GM18511 (cell line): ENCODE results near the gene TMEM121.
A peak's percentile ranks its signal among the peaks of the same experiment; 100 is the strongest.
"Not testable (repeated sequence)": the region's sequence is repeated elsewhere in the genome, so short reads cannot be mapped to it uniquely, and the experiment has no call there.

Experiments used
- ATAC-seq: cut with Tn5 transposase; IDR thresholded peaks from one replicate; pipeline ENCODE4 v1.9.1; 2021; ENCODE audit warnings: mild to moderate bottlenecking, moderate library complexity; ENCODE audit not compliant: unreplicated experiment

TMEM121 gene

GRCh38 chr14:105567164-105568103 lies 41.1 kb downstream of the TMEM121 start:
- ATAC-seq, result not testable (repeated sequence)

- ATAC-seq, result not testable (repeated sequence)
Observed at GRCh38 chr14:105568140-105568843, 41.9 kb downstream of the TMEM121 start.

- ATAC-seq, result no peak
Observed at GRCh38 chr14:105568859-105569766, 42.7 kb downstream of the TMEM121 start.

GRCh38 chr14:105570482-105570881 lies 44.1 kb downstream of the TMEM121 start:
- no peak for ATAC-seq

GRCh38 chr14:105571181-105571951 lies 45.0 kb downstream of the TMEM121 start:
- ATAC-seq, result not testable (repeated sequence)

GRCh38 chr14:105572063-105572462 lies 45.7 kb downstream of the TMEM121 start:
- not testable (repeated sequence) for ATAC-seq

GRCh38 chr14:105573841-105574240 lies 47.5 kb downstream of the TMEM121 start:
- not testable (repeated sequence) for ATAC-seq

- not testable (repeated sequence) for ATAC-seq
Observed at GRCh38 chr14:105574411-105574810, 48.0 kb downstream of the TMEM121 start.

- ATAC-seq, result peak; percentile 65
Observed at GRCh38 chr14:105575016-105575700, 48.8 kb downstream of the TMEM121 start.

GRCh38 chr14:105576525-105577088 lies 50.2 kb downstream of the TMEM121 start:
- no peak for ATAC-seq

GRCh38 chr14:105577314-105577861 lies 51.0 kb downstream of the TMEM121 start:
- no peak for ATAC-seq

- no peak for ATAC-seq
Observed at GRCh38 chr14:105578070-105578469, 51.7 kb downstream of the TMEM121 start.

GRCh38 chr14:105579221-105579620 lies 52.8 kb downstream of the TMEM121 start:
- not testable (repeated sequence) for ATAC-seq
